ENCODE measurements around the gene KIF1B.

KIF1B gene

GRCh38 chr1:10267921-10268320, 57.6 kb downstream of the KIF1B start:
- DNase-seq (ENCODE audit: low read depth, low spot score), result no peak
- H3K27ac ChIP-seq, result no peak overlapping the region

DNA sequence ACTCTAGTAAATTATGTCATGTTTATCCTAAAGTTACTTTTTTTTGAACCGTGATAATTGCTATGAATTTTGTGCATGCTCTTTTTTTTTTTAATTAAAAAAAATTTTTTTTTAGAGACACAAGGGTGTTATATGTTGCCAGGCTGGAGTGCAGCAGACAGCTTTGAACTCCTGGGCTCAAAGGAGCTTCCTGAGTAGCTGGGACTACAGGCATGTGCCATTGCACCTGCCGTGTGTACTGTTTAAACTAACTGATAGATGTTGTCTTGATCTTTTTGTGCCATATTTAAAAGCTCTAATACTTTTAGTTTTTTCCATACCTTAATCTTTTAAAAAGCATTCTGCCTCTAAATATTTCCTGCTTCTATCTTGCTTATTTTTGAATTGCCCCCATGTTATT, 60.7 kb downstream of the KIF1B start:
- H3K27ac ChIP-seq, result no peak overlapping the region
- no peak for DNase-seq (ENCODE audit: low read depth, low spot score)

GRCh38 chr1:10271869-10272268, 61.5 kb downstream of the KIF1B start:
- no peak for DNase-seq (ENCODE audit: low read depth, low spot score)
- no peak overlapping the region for H3K27ac ChIP-seq

DNA sequence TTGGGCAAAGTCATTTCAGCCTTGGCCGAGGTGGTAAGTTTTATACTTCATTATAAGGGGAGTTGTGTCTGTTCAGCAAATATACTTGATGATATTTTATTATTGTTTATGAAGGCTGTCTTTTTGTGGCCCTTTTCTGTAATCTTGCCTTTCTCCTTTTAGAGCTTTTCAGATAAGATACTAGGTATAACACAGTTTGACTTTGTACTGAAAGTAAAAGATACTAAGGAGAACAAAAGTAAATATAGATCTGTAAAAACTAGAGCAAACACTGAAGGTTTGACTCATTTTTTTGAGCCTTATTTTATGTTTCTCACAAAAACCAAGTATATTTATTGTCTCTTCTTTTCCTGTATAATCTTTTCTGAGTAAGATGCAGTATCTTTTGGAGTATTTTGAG, 61.9 kb downstream of the KIF1B start:
- DNase-seq (ENCODE audit: low read depth, low spot score), result no peak
- H3K27ac ChIP-seq, result no peak overlapping the region

DNA sequence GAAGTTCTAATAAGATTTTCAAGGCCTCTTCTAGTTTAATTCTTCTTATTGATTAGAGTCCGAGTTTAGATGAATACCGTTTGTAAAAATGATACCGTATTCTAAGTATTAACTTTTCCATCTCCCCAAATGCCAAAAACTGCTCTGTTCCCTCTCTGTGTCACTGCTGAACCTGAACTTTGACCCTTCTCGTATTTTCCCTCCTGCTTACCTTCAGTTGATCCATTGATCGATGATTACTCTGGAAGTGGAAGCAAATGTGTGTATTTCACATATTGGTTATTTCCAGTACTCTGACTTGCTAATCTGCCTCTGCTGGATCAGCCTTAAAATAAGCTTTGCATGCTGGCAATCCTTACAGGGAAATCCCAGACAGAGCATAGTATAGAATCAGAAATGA, 68.5 kb downstream of the KIF1B start:
- no peak overlapping the region for H3K27ac ChIP-seq
- no peak for DNase-seq (ENCODE audit: low read depth, low spot score)

- no peak overlapping the region for H3K27ac ChIP-seq
- no peak for DNase-seq (ENCODE audit: low read depth, low spot score)
These were observed 70.3 kb downstream of the KIF1B start for GRCh38 chr1:10280439-10281350.

DNA sequence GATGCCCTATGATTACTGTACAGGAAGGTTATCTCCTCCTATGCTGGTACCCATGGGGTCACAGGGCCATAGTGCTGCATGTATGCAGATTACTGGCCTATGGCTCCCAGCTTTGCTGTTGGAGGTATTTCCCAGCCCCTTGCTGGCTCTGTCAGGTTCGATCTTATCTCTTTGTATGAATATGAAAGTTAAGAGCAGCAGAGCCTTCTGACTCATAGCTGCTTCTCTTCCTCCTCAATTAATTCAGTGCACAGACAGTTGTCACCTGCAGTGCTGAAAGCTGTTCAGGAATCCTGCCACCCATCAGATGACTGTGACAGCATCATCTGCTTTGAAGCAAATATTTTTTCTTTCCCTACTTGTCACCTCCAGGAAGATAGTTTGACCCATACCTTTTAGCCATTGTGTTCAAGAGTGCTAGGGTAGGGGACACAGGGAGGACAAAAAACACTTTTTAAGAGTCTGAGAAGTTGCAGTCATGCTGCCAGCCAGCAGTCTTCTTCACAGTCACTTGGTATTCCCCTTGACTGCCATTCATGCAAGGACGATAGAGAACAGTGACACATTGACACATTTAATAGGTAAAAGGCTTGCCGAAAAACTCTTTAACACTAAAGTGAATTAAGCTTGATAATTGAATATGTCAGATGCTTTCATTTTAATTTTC, 73.1 kb downstream of the KIF1B start:
- no peak overlapping the region for H3K27ac ChIP-seq
- no peak for DNase-seq (ENCODE audit: low read depth, low spot score)

DNA sequence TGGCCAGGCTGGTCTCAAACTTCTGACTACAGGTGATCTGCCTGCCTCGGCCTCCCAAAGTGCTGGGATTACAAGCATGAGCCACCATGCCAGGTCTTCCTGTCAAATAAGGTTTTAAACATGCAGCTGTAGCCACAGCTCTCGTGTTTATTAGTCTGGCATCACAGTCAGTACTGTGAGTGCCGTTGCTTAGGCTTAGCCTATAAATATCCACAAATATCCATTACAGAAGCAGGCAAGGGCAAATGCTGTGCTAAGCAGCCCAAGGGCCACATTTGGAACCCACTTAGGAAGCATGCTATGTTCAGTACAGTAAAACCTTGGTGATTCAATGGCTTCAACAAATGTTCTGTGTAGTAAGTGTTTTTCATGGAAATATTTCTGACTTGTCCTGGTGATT, 75.9 kb downstream of the KIF1B start:
- H3K27ac ChIP-seq, result no peak overlapping the region
- DNase-seq (ENCODE audit: low read depth, low spot score), result no peak

DNA sequence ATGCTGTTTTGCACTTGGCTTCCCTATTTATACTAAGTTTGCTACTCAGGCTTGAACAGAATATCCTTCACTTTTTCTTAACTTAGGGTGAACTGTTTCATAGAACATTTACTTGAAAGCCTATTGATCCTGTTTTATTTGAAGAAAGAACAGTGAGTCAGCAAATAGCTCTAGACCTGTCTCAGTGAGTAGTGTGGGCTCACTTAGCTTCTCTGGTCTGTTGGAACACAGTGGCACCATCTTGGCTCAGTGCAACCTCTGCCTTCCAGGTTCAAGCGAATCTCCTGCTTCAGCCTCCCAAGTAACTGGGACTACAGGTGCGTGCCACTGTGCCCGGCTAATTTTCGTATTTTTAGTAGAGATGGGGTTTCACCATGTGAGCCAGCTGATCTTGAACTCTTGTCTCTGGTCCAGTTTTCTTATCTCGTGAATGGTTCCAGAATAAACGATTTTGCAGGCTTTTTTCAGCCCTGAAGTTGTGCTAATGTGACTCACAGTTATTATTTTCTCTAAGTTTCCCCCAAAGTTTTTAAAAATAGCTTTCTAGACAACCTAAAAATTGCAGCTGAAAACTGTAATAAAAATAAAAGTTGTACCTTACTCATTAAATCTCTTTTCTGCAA, 76.8 kb downstream of the KIF1B start:
- no peak for DNase-seq (ENCODE audit: low read depth, low spot score)
- H3K27ac ChIP-seq, result no peak overlapping the region

GRCh38 chr1:10288029-10288615, 77.8 kb downstream of the KIF1B start:
- H3K27ac ChIP-seq, result no peak overlapping the region
- DNase-seq (ENCODE audit: low read depth, low spot score), result no peak

DNA sequence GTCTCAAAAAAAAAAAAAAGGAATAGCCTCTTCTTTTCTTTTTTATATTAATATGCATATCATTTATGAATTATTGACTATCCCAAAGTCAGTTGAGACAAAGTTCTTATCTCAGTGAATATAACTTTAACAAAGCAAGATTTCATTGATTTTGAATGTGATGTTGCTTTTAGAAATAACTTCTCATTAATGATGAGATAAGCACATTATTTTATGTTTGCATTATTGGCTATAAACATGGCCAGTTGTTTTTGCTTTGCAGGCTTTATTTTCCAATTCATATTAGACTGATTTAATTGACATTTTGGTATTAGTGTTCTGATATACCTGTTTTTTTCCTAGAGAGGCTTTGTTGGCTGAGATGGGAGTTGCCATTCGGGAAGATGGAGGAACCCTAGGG, 81.3 kb downstream of the KIF1B start:
- no peak for DNase-seq (ENCODE audit: low read depth, low spot score)
- H3K27ac ChIP-seq, result no peak overlapping the region

DNA sequence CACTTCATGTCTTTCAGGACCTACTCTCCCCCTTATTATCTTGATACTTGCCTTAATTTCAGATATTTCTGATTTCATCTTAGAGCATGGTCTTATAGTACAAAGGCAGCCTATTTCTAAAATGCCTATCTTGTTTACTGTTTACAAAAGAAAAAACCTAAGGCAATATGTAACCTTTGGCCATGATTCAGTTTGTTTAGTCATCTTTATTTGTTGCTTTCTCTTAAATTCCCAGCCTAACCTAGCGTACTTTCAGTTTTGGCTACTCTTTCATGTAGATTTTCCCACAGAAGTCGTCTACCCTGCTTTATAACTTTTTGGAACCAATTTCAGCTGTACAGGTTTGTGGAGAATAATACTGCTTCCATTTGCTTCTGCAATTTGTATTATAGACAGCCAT, 81.8 kb downstream of the KIF1B start:
- no peak for DNase-seq (ENCODE audit: low read depth, low spot score)
- H3K27ac ChIP-seq, result no peak overlapping the region

DNA sequence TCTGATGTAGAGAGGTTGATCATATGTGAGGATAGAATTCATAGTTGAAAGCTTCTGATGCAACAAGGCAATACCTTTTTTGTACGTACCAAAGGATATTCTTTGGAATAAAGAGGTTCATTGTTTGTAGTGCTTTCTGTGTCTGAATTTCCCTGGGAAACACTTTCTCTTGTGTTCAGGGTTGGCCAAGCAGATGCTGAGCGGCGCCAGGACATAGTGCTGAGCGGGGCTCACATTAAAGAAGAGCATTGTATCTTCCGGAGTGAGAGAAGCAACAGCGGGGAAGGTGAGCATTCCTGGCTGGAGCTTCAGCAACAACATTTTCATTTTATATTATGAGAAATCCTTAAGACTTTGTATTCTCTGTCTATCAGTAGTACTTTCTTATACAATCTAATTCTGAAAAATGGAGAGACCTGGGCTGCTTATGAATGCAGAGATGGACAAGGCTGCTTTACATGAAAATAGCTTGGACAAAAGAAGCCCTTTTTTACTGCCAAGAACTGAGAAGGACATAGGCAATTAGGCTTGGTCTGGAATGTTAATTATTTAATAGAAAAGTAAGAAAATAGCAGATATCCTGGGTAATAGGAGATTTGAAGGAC, 85.2 kb downstream of the KIF1B start:
- DNase-seq (ENCODE audit: low read depth, low spot score), result no peak

GRCh38 chr1:10299151-10299550, 88.8 kb downstream of the KIF1B start:
- H3K27ac ChIP-seq, result no peak overlapping the region
- no peak for DNase-seq (ENCODE audit: low read depth, low spot score)

More for the DNA sequence above, 85.2 kb downstream of the KIF1B start:
- no peak overlapping the region for H3K27ac ChIP-seq

GRCh38 chr1:10302416-10302815, 92.0 kb downstream of the KIF1B start:
- H3K27ac ChIP-seq, result no peak overlapping the region
- no peak for DNase-seq (ENCODE audit: low read depth, low spot score)

DNA sequence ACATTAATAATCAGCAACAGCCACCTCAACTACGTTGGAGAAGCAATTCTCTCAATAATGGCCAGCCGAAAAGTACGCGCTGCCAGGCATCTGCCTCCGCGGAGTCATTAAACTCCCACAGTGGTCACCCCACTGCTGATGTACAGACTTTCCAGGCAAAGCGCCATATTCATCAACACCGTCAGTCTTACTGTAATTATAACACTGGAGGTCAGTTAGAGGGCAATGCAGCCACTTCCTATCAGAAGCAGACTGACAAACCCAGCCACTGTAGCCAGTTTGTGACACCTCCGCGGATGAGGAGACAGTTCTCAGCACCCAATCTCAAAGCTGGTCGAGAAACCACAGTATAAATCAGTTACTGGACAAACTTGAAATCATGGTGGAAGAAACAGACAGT, 93.9 kb downstream of the KIF1B start:
- no peak for DNase-seq (ENCODE audit: low read depth, low spot score)
- no peak overlapping the region for H3K27ac ChIP-seq

GRCh38 chr1:10306435-10306834, 96.1 kb downstream of the KIF1B start:
- no peak overlapping the region for H3K27ac ChIP-seq
- DNase-seq (ENCODE audit: low read depth, low spot score), result no peak

DNA sequence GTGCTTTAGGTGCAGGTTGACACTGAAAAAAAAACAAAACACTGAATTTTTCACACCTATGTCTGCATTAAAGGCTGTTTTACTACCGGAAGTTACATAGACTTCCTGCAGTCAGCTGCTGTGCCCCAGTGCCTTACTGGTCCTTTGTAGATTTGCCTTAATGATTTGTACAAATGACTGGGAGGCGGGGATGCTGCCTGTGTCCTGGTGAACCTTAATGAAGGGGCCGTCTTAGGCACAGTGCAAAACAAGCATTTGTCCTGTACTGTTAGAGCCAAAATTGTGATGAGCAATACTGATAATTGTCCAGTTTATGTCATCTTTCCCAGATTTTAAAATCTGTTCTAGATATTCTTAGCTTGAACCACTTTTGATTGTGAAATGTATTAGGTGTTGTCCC, 97.6 kb downstream of the KIF1B start:
- DNase-seq (ENCODE audit: low read depth, low spot score), result no peak

DNA sequence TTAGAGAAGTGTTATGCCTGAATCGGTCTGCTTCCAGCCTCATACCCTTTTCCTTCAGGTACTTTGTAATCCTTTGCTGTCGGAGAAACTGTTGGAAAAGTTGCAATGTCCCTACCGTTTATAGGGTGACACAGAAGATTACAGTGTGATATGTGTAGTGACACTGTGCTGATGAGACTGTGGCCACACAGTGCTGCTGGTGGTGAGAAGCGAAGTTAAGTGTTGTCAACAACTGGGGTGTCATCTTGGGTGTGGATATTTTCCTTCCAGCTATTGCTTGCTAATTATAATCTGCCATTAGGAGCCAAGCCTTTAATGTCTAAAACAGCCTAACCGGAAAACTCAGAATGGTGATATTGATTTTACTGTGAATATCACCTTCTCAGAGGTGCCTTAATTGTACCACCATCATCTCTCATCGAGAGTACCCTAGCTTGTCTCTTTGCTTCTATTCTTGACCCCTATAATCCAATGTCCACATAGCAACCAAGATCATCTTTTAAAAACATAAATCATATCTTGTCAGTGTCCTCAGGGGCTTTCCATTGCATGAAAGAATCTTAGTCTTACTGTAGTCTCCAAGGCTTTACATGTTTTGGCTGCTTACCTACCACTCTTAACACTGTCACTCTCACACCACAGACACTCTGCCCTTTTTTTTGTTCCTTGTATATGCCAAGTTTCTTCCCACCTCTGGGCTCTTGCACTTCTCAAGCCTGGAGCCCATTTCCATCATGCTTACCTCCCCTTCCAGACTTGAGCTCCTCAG, 99.1 kb downstream of the KIF1B start:
- DNase-seq (ENCODE audit: low read depth, low spot score), result no peak
- no peak overlapping the region for H3K27ac ChIP-seq

More for the DNA sequence above, 97.6 kb downstream of the KIF1B start:
- H3K27ac ChIP-seq, result no peak overlapping the region

DNA sequence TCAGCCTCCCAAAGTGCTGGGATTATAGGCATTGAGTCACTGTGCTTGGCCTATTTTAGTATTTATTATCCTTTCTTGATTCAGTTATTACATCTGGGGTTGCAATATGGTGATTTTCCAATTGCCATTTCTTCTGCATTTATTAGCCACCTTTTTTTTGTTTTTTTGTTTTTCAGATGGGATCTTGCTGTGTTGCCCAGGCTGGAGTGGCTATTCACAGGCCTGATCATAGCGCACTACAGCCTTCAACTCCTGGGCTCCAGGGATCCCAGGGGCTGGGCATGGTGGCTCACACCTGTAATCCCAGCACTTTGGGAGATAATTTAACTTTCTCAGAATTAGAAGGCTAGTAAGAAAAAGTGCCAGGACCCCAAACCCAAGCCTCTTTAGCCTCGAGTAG, 106.4 kb downstream of the KIF1B start:
- no peak for DNase-seq (ENCODE audit: low read depth, low spot score)
- no peak overlapping the region for H3K27ac ChIP-seq
